Measurements from ENCODE around the gene MYO18A.
A peak's percentile ranks its signal among the peaks of the same experiment; 100 is the strongest.

Gene MYO18A

DNA sequence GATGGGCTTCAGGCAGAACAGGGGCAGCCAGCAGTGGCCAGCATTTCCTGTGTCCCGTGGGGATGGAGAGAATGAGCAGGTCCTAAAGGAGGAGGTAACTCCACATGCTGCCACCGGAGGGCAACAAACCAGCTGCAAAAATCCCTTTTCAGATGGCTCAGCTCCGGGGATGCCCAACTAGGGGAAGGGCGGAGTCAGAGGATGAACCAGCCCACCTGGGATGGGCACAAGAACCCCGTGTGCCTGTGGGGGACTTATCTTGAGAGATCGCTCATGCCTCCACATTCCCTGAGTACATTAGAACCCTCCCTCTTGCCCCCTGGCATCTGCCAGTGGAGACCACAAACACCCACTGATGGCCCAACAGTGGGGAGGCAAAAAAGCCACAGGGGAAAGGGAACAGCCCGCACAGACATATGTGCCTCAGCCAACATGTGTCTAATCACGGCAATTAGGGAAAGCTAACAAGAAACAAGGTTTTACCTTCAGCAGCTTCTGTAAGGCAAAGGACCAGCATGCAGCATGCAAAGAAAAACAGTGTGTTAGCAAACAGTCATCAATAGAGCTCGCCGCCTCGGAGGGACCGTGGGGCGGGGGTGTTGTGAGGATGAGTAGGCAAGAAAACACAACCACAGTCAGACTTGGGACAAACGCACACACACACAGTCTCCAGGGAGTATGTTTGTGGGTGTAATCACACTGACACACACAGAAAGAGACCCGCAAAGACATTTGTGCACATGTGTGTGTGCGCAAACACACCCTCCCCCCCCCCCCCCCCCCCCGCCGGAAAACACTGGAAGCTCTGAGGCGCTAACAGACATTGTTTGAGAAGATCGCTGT is 64.0 kb downstream of the MYO18A start:
- H3K4me3 ChIP-seq (ENCODE audit: low read depth, low read length): no peak overlapping the region
- peak; percentile 63 for DNase-seq (ENCODE audit: low read depth)
- TF ChIP-seq, protein P1, sequence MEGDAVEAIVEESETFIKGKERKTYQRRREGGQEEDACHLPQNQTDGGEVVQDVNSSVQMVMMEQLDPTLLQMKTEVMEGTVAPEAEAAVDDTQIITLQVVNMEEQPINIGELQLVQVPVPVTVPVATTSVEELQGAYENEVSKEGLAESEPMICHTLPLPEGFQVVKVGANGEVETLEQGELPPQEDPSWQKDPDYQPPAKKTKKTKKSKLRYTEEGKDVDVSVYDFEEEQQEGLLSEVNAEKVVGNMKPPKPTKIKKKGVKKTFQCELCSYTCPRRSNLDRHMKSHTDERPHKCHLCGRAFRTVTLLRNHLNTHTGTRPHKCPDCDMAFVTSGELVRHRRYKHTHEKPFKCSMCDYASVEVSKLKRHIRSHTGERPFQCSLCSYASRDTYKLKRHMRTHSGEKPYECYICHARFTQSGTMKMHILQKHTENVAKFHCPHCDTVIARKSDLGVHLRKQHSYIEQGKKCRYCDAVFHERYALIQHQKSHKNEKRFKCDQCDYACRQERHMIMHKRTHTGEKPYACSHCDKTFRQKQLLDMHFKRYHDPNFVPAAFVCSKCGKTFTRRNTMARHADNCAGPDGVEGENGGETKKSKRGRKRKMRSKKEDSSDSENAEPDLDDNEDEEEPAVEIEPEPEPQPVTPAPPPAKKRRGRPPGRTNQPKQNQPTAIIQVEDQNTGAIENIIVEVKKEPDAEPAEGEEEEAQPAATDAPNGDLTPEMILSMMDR (conservative IDR thresholded peaks at IDR 0.05; ENCODE audit: low read depth, low read length): peak; percentile 65

DNA sequence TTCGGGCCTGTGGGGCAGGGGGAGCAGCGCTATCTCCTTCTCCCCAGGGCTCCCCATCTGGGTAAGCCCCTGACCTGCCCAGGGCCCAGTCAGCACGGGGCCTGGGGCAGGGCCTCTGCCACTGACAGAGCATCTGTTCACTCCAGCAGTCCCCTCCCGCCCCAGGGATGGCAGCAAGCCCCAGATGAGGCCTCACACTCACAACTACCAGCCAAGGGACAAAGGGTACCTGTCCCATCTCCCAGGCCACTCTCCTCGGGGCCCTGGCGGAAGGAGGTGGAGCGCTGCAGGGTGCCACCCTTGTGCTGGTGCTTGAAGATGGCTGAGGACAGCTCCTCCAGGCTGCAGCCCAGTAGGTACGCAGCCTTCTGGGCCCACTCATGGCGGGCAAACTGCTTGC is 64.8 kb downstream of the MYO18A start:
- no peak overlapping the region for H3K4me3 ChIP-seq (ENCODE audit: low read depth, low read length)
- TF ChIP-seq, protein P1 (conservative IDR thresholded peaks at IDR 0.05; ENCODE audit: low read depth, low read length): no peak
- DNase-seq (ENCODE audit: low read depth): no peak

GRCh38 chr17:29114141-29114540 is 66.1 kb downstream of the MYO18A start:
- DNase-seq (ENCODE audit: low read depth): no peak
- H3K4me3 ChIP-seq (ENCODE audit: low read depth, low read length): no peak overlapping the region
- TF ChIP-seq, protein P1 (conservative IDR thresholded peaks at IDR 0.05; ENCODE audit: low read depth, low read length): no peak

- TF ChIP-seq, protein P1 (conservative IDR thresholded peaks at IDR 0.05; ENCODE audit: low read depth, low read length): no peak
- no peak overlapping the region for H3K4me3 ChIP-seq (ENCODE audit: low read depth, low read length)
- no peak for DNase-seq (ENCODE audit: low read depth)
Measured at GRCh38 chr17:29113334-29113733, 66.9 kb downstream of the MYO18A start.

- DNase-seq (ENCODE audit: low read depth): no peak
- H3K4me3 ChIP-seq (ENCODE audit: low read depth, low read length): no peak overlapping the region
Measured at GRCh38 chr17:29112771-29113295, 67.4 kb downstream of the MYO18A start.

GRCh38 chr17:29111816-29112499 is 68.2 kb downstream of the MYO18A start:
- peak; percentile 74 for DNase-seq (ENCODE audit: low read depth)
- H3K4me3 ChIP-seq (ENCODE audit: low read depth, low read length): no peak overlapping the region
- TF ChIP-seq, protein P1 (conservative IDR thresholded peaks at IDR 0.05; ENCODE audit: low read depth, low read length): peak; percentile 98

More at GRCh38 chr17:29112771-29113295, 67.4 kb downstream of the MYO18A start:
- TF ChIP-seq, protein P1 (conservative IDR thresholded peaks at IDR 0.05; ENCODE audit: low read depth, low read length): no peak

Measured in choroid plexus epithelial cell (primary cell).